PC-3 (cell line): ENCODE data around the gene ARHGEF28. TPM values are rescaled to one million over a fixed set of nuclear protein-coding genes. Genes with fewer than 3 reads are reported as not detected.

ENCODE experiments used
- ATAC-seq: fragments of 200-7000 bp; cut with Tn5 transposase; 2 replicates; pipeline ENCODE4 v1.9.1; 2020; ENCODE audit warnings: mild to moderate bottlenecking, moderate library complexity
- BruUV-seq: library from RNA; stranded (reverse); fragments of 400-500 nt; replicated peaks from 2 replicates; lab custom pipeline; 2021; lab: Mats Ljungman, UMichigan
- CTCF ChIA-PET: fragments of 300-600 bp; sonication (Branson Sonifier 250); formaldehyde crosslinking; loops from one replicate; lab custom pipeline; 2022; ENCODE audit warnings: antibody characterized with exemption; lab: Charles Lee
- POLR2A ChIA-PET: fragments of 300-600 bp; sonication (Branson Sonifier 250); formaldehyde crosslinking; loops from one replicate; lab custom pipeline; 2022; ENCODE audit warnings: antibody characterized with exemption; ENCODE audit not compliant: unreplicated experiment; lab: Charles Lee
- DNase-seq: peaks from one replicate; pipeline ENCODE4 v3.0.0-alpha.2; 2015
- H2AFZ ChIP-seq: fragments of 300-600 bp; sonication (generic); 2 replicates; pipeline ENCODE4 v1.6.0; 2016; ENCODE audit warnings: antibody characterized with exemption, low read length
- H3F3A ChIP-seq: fragments of 300-600 bp; sonication (generic); one replicate; pipeline ENCODE4 v1.6.0; 2017; ENCODE audit warnings: antibody characterized with exemption, low read length, control low read depth, mild to moderate bottlenecking; ENCODE audit not compliant: unreplicated experiment
- H3K27ac ChIP-seq: fragments of 300-600 bp; sonication (generic); 2 replicates; pipeline ENCODE4 v1.5.1; 2016; ENCODE audit warnings: mild to moderate bottlenecking, low read length
- H3K27me3 ChIP-seq: fragments of 300-600 bp; sonication (generic); 2 replicates; pipeline ENCODE4 v1.6.1; 2016; ENCODE audit warnings: low read length, mixed read lengths
- H3K36me3 ChIP-seq: fragments of 300-600 bp; sonication (generic); 2 replicates; pipeline ENCODE4 v1.6.1; 2016; ENCODE audit warnings: low read depth, mixed run types, low read length, mixed read lengths
- H3K4me1 ChIP-seq: fragments of 300-600 bp; sonication (generic); 2 replicates; pipeline ENCODE4 v1.5.1; 2016; ENCODE audit warnings: low read length; ENCODE audit not compliant: insufficient read depth
- H3K4me2 ChIP-seq: fragments of 300-600 bp; sonication (generic); 2 replicates; pipeline ENCODE4 v1.6.0; 2016; ENCODE audit warnings: low read length
- H3K4me3 ChIP-seq: fragments of 300-600 bp; sonication (generic); 2 replicates; pipeline ENCODE4 v1.5.1; 2016; ENCODE audit warnings: mild to moderate bottlenecking, low read length, mixed read lengths
- H3K79me2 ChIP-seq: fragments of 300-600 bp; sonication (generic); 2 replicates; pipeline ENCODE4 v1.6.1; 2017; ENCODE audit warnings: low read length, mixed read lengths
- H3K9ac ChIP-seq: fragments of 300-600 bp; sonication (generic); 2 replicates; pipeline ENCODE4 v1.6.0; 2016; ENCODE audit warnings: mild to moderate bottlenecking, low read length
- H3K9me2 ChIP-seq: fragments of 300-600 bp; sonication (generic); replicated peaks from 2 replicates; pipeline ENCODE4 v1.6.1; 2016; ENCODE audit warnings: mixed run types, low read length, mixed read lengths
- H3K9me3 ChIP-seq: fragments of 300-600 bp; sonication (generic); 2 replicates; pipeline ENCODE4 v1.6.1; 2016; ENCODE audit warnings: low read length, mixed read lengths
- H4K20me1 ChIP-seq: fragments of 300-600 bp; sonication (generic); 2 replicates; pipeline ENCODE4 v1.6.1; 2016; ENCODE audit warnings: low read length, mixed read lengths
- EZH2 ChIP-seq: fragments of 300-600 bp; sonication (generic); IDR thresholded peaks from one replicate; pipeline ENCODE4 v1.6.1; 2017; ENCODE audit warnings: antibody characterized with exemption, mild to moderate bottlenecking, low read length; ENCODE audit not compliant: unreplicated experiment
- EZH2phosphoT487 ChIP-seq: fragments of 300-600 bp; sonication (generic); IDR thresholded peaks from 2 replicates; pipeline ENCODE4 v1.6.1; 2018; ENCODE audit warnings: mild to moderate bottlenecking, antibody characterized with exemption, low read length, borderline replicate concordance
- intact Hi-C: fragments of 100-400 bp; cut with micrococcal nuclease; formaldehyde crosslinking; loops from 2 replicates; pipeline ENCODE4 v1.9.0; 2023
- total RNA-seq: library from RNA; depleted of rRNA; stranded (reverse); fragments of >200 nt; gene quantifications from 2 replicates; pipeline ENCODE4 v1.2.3, GENCODE V29; 2014
- TF ChIP-seq, protein P1 (sequence below): fragments of 300-600 bp; sonication (generic); conservative IDR thresholded peaks from 2 replicates; pipeline ENCODE4 v1.5.1; 2017; ENCODE audit warnings: antibody characterized with exemption, low read depth, mild to moderate bottlenecking, low read length

Gene ARHGEF28
- total RNA-seq, 1 experiment from 2014 or later = 24.2 TPM

DNA sequence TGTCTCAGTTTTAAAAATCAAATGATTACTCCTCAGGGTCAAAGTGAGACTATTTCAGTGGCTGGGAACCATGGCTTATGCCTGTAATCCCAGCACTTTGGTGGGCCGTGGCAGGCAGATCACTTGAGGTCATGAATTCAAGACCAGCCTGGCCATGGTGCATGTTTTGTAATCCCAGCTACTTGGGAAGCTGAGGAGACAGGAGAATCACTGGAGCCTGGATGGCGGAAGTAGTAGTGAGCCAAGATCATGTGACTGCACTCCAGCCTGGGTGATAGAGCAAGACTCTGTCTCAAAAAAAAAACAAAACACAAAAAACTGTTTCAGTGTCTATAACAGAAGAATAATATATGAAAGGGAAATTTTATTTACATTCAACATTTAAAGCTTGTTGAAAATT is 182.9 kb downstream of the ARHGEF28 start:
- Histone ChIP-seq H3K9ac (no peak overlapping the region), H3K9me3 (no peaks in the 10 kb centered on the region), H3K4me2 (no peak overlapping the region), H3K36me3 (no peaks in the 10 kb centered on the region), H3K79me2 (no peaks in the 10 kb centered on the region), H3K4me3 (no peak overlapping the region), H2AFZ (no peak overlapping the region), H3F3A (no peaks in the 10 kb centered on the region), H3K9me2 (no peaks in the 10 kb centered on the region), H3K27ac (no peak overlapping the region), H3K27me3 (no peaks in the 10 kb centered on the region), H3K4me1 (no peaks in the 10 kb centered on the region), H4K20me1 (no peaks in the 10 kb centered on the region)
- ChIA-PET POLR2A (interaction anchor here (0.6 kb wide), 1 partner anchor 136 kb away, joined by 5 read pairs; no protein-coding TSS in a partner anchor), CTCF (no interaction called here)
- intact Hi-C loops = no loop called here
- no TSS peak for BruUV-seq
- ATAC-seq (no peak), DNase-seq (no peak)
- TF ChIP-seq EZH2phosphoT487 (no peak), EZH2 (no peak)
- TF ChIP-seq, protein P1, sequence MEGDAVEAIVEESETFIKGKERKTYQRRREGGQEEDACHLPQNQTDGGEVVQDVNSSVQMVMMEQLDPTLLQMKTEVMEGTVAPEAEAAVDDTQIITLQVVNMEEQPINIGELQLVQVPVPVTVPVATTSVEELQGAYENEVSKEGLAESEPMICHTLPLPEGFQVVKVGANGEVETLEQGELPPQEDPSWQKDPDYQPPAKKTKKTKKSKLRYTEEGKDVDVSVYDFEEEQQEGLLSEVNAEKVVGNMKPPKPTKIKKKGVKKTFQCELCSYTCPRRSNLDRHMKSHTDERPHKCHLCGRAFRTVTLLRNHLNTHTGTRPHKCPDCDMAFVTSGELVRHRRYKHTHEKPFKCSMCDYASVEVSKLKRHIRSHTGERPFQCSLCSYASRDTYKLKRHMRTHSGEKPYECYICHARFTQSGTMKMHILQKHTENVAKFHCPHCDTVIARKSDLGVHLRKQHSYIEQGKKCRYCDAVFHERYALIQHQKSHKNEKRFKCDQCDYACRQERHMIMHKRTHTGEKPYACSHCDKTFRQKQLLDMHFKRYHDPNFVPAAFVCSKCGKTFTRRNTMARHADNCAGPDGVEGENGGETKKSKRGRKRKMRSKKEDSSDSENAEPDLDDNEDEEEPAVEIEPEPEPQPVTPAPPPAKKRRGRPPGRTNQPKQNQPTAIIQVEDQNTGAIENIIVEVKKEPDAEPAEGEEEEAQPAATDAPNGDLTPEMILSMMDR = no peak

DNA sequence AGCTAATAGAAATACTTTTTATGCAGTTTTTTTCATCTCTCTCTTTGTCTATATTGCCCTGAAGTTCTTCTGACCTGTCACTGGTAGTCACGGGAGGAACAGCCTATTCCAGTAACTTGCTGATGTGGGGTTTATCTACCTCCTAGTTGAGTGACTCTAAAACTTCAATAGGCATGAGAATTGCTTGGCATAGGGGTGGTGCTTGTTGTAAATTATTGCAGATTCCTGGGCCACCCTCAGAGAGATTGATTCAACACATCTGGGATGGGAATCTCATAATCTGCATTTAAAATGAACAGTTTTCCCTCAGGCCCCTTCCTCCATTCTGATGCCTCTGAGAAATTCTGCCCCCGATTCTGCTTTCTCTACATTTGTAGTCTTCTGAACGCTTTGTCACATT is 184.4 kb downstream of the ARHGEF28 start:
- Histone ChIP-seq H3K9ac (no peak overlapping the region), H3K27me3 (no peaks in the 10 kb centered on the region), H3K27ac (no peak overlapping the region), H3K36me3 (no peaks in the 10 kb centered on the region), H2AFZ (no peak overlapping the region), H3K4me2 (no peak overlapping the region), H3F3A (no peaks in the 10 kb centered on the region), H4K20me1 (no peaks in the 10 kb centered on the region), H3K9me3 (no peaks in the 10 kb centered on the region), H3K79me2 (no peaks in the 10 kb centered on the region), H3K9me2 (no peaks in the 10 kb centered on the region), H3K4me1 (peaks cover 3% of the 10 kb centered on the region), H3K4me3 (no peak overlapping the region)
- ATAC-seq = no peak
- no TSS peak for BruUV-seq
- TF ChIP-seq EZH2 = no peak
- intact Hi-C loops = no loop called here
- ChIA-PET CTCF (no interaction called here), POLR2A (no interaction called here)
- no peak for DNase-seq

DNA sequence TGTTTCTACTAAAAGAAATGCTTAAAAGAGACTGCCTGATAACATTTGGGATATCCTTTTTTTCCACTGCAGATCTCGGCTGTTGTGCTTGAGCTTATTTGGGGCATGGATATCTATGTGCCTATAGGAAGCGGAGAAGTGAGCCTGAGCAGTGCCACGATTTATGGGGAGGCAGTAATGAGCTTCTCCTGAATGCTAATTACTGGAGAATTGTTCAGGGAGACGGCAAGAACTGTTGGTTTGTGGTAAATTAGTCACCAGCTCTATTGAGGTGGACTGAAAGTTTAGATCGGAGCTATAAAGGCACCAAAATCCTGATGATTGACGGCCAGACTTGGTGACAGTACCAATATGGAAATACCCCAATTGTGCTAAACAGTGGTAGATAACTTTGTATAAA is 186.5 kb downstream of the ARHGEF28 start:
- DNase-seq = no peak
- no peak for ATAC-seq
- H3K4me2 ChIP-seq = no peak overlapping the region
- H3K27ac ChIP-seq = no peak overlapping the region
- H3K9me3 ChIP-seq = no peaks in the 10 kb centered on the region
- H2AFZ ChIP-seq = no peak overlapping the region
- BruUV-seq = no TSS peak
- TF ChIP-seq EZH2phosphoT487 (no peak), EZH2 (no peak)
- TF ChIP-seq, protein P1 = no peak
- POLR2A ChIA-PET = no interaction called here
- no peaks in the 10 kb centered on the region for H3K79me2 ChIP-seq
- H3K36me3 ChIP-seq = no peaks in the 10 kb centered on the region
- no peaks in the 10 kb centered on the region for H4K20me1 ChIP-seq
- CTCF ChIA-PET = no interaction called here
- no peaks in the 10 kb centered on the region for H3K27me3 ChIP-seq
- no peak overlapping the region for H3K4me3 ChIP-seq
- no peak overlapping the region for H3K9ac ChIP-seq
- no peaks in the 10 kb centered on the region for H3K9me2 ChIP-seq
- H3K4me1 ChIP-seq = peaks cover 9% of the 10 kb centered on the region
- intact Hi-C loops = no loop called here
- H3F3A ChIP-seq = no peaks in the 10 kb centered on the region
